Bronchial epithelial cell (primary cell): ENCODE results near the gene ARID2. TPM values are rescaled to one million over a fixed set of nuclear protein-coding genes. Genes with fewer than 3 reads are reported as not detected.

Experiments
- DNase-seq: peaks from one replicate; pipeline ENCODE4 v3.0.0-alpha.2; 2010; ENCODE audit warnings: low read depth
- FAIRE-seq: peaks from 2 replicates; lab custom pipeline; 2011; peaks lifted over from hg19 to GRCh38; lab: Jason Lieb, UNC
- H3K27me3 ChIP-seq: 2 replicates; pipeline ENCODE4 v1.5.1; 2011; ENCODE audit warnings: low read length; ENCODE audit not compliant: control insufficient read depth, insufficient read depth
- H3K36me3 ChIP-seq: 2 replicates; pipeline ENCODE4 v1.5.1; 2011; ENCODE audit warnings: low read length; ENCODE audit not compliant: control insufficient read depth, insufficient read depth
- H3K4me3 ChIP-seq: 2 replicates; pipeline ENCODE4 v1.5.1; 2011; ENCODE audit warnings: mild to moderate bottlenecking, low read depth, low read length, control low read depth
- CTCF ChIP-seq: IDR thresholded peaks from 2 replicates; pipeline ENCODE4 v1.5.1; 2011; ENCODE audit warnings: mild to moderate bottlenecking, moderate library complexity, low read length, control low read depth, inconsistent platforms; ENCODE audit not compliant: insufficient read depth, severe bottlenecking
- total RNA-seq: library from RNA; depleted of rRNA; stranded (reverse); fragments of >200 nt; gene quantifications from 2 replicates; pipeline ENCODE4 v1.2.1, GENCODE V29; 2014

The ARID2 gene
- total RNA-seq, 1 donor from 2014 or later = 14.2 TPM

GRCh38 chr12:45781080-45781479 lies 51.6 kb downstream of the ARID2 start:
- no peak for DNase-seq
- FAIRE-seq = no peak
- no peaks in the 10 kb centered on the region for H3K36me3 ChIP-seq
- TF ChIP-seq CTCF = no peak
- no peak overlapping the region for H3K4me3 ChIP-seq
- no peaks in the 10 kb centered on the region for H3K27me3 ChIP-seq

- Histone ChIP-seq H3K4me3 (no peak overlapping the region), H3K27me3 (no peaks in the 10 kb centered on the region), H3K36me3 (no peaks in the 10 kb centered on the region)
- DNase-seq (no peak), FAIRE-seq (no peak)
- TF ChIP-seq CTCF = no peak
These were observed 55.8 kb downstream of the ARID2 start for GRCh38 chr12:45785315-45785714.

GRCh38 chr12:45789025-45789424 lies 59.5 kb downstream of the ARID2 start:
- FAIRE-seq = no peak
- Histone ChIP-seq H3K27me3 (no peaks in the 10 kb centered on the region), H3K4me3 (no peak overlapping the region), H3K36me3 (no peaks in the 10 kb centered on the region)
- no peak for TF ChIP-seq CTCF
- DNase-seq = no peak

- H3K27me3 ChIP-seq = no peaks in the 10 kb centered on the region
- DNase-seq (no peak), FAIRE-seq (no peak)
- H3K4me3 ChIP-seq = no peak overlapping the region
- H3K36me3 ChIP-seq = no peaks in the 10 kb centered on the region
- TF ChIP-seq CTCF = no peak
These were observed 64.9 kb downstream of the ARID2 start for GRCh38 chr12:45794422-45794821.

- no peak for FAIRE-seq
- DNase-seq = no peak
- Histone ChIP-seq H3K4me3 (no peak overlapping the region), H3K36me3 (no peaks in the 10 kb centered on the region), H3K27me3 (no peaks in the 10 kb centered on the region)
- no peak for TF ChIP-seq CTCF
These were observed 72.1 kb downstream of the ARID2 start for GRCh38 chr12:45801625-45802024.

GRCh38 chr12:45803111-45803510 lies 73.6 kb downstream of the ARID2 start:
- FAIRE-seq (no peak), DNase-seq (no peak)
- no peaks in the 10 kb centered on the region for H3K36me3 ChIP-seq
- no peaks in the 10 kb centered on the region for H3K27me3 ChIP-seq
- no peak overlapping the region for H3K4me3 ChIP-seq
- TF ChIP-seq CTCF = no peak
